ENCODE data around the gene RASGRP1. TPM values are rescaled to one million over a fixed set of nuclear protein-coding genes. Genes with fewer than 3 reads are reported as not detected.

Gene RASGRP1
- total and polyA plus RNA-seq, 2 donors (not counting 1 experiment from before 2014, with no cell fraction given) = 1.6 TPM; not detected in 1

- Histone ChIP-seq H3K4me1 (ENCODE audit: control insufficient read depth, extremely low read depth, insufficient read depth, low read length) (no peaks in the 10 kb centered on the region), H4K20me1 (ENCODE audit: control insufficient read depth, extremely low read depth, insufficient read depth, low read length) (no peaks in the 10 kb centered on the region), H3K4me2 (ENCODE audit: extremely low read depth, insufficient read depth, low read length) (no peak overlapping the region), H3K27ac (ENCODE audit: insufficient read depth, low read length) (no peak overlapping the region), H2AFZ (ENCODE audit: low read length) (no peak overlapping the region), H3K27me3 (ENCODE audit: control insufficient read depth, insufficient read depth, low read length) (peaks cover 10% of the 10 kb centered on the region), H3K4me3 (replicated peaks in 1 of 4; ENCODE audit: control extremely low read depth in 1 of 4, insufficient read depth in 1 of 4, low read depth in 3 of 4, low read length in 4 of 4) (no peak overlapping the region), H3K9ac (ENCODE audit: insufficient read depth, low read length) (no peak overlapping the region), H3K9me3 (ENCODE audit: control insufficient read depth, insufficient read depth, low read depth, low read length) (no peaks in the 10 kb centered on the region), H3K36me3 (ENCODE audit: control insufficient read depth, insufficient read depth, low read length) (no peaks in the 10 kb centered on the region), H3K79me2 (ENCODE audit: control insufficient read depth, insufficient read depth, low read length) (no peaks in the 10 kb centered on the region)
- no peak for TF ChIP-seq EZH2 (IDR thresholded peaks at IDR 0.05; ENCODE audit: low read length, missing control alignments)
- TF ChIP-seq CTCF (conservative IDR thresholded peaks at IDR 0.05 in 1 of 2, IDR thresholded peaks at IDR 0.05 in 1 of 2; ENCODE audit: low read depth in 1 of 2, low read length in 2 of 2) = no peak
- no peak for DNase-seq (ENCODE audit: low read depth in 2 of 2)
Observed at GRCh38 chr15:38611228-38611627, 46.6 kb upstream of the RASGRP1 start.

GRCh38 chr15:38610748-38611147 is 46.1 kb upstream of the RASGRP1 start:
- Histone ChIP-seq H3K27me3 (ENCODE audit: control insufficient read depth, insufficient read depth, low read length) (peaks cover 10% of the 10 kb centered on the region), H4K20me1 (ENCODE audit: control insufficient read depth, extremely low read depth, insufficient read depth, low read length) (no peaks in the 10 kb centered on the region), H3K79me2 (ENCODE audit: control insufficient read depth, insufficient read depth, low read length) (no peaks in the 10 kb centered on the region), H3K9me3 (ENCODE audit: control insufficient read depth, insufficient read depth, low read depth, low read length) (no peaks in the 10 kb centered on the region), H3K27ac (ENCODE audit: insufficient read depth, low read length) (no peak overlapping the region), H3K4me3 (replicated peaks in 1 of 4; ENCODE audit: control extremely low read depth in 1 of 4, insufficient read depth in 1 of 4, low read depth in 3 of 4, low read length in 4 of 4) (no peak overlapping the region), H2AFZ (ENCODE audit: low read length) (no peak overlapping the region), H3K4me1 (ENCODE audit: control insufficient read depth, extremely low read depth, insufficient read depth, low read length) (no peaks in the 10 kb centered on the region), H3K36me3 (ENCODE audit: control insufficient read depth, insufficient read depth, low read length) (no peaks in the 10 kb centered on the region), H3K9ac (ENCODE audit: insufficient read depth, low read length) (no peak overlapping the region), H3K4me2 (ENCODE audit: extremely low read depth, insufficient read depth, low read length) (no peak overlapping the region)
- no peak for TF ChIP-seq CTCF (conservative IDR thresholded peaks at IDR 0.05 in 1 of 2, IDR thresholded peaks at IDR 0.05 in 1 of 2; ENCODE audit: low read depth in 1 of 2, low read length in 2 of 2)
- no peak for TF ChIP-seq EZH2 (IDR thresholded peaks at IDR 0.05; ENCODE audit: low read length, missing control alignments)
- DNase-seq (ENCODE audit: low read depth in 2 of 2) = no peak

- Histone ChIP-seq H3K36me3 (ENCODE audit: control insufficient read depth, insufficient read depth, low read length) (no peaks in the 10 kb centered on the region), H3K27ac (ENCODE audit: insufficient read depth, low read length) (no peak overlapping the region), H3K27me3 (ENCODE audit: control insufficient read depth, insufficient read depth, low read length) (peaks cover 4% of the 10 kb centered on the region), H2AFZ (ENCODE audit: low read length) (no peak overlapping the region), H3K79me2 (ENCODE audit: control insufficient read depth, insufficient read depth, low read length) (no peaks in the 10 kb centered on the region), H3K9me3 (ENCODE audit: control insufficient read depth, insufficient read depth, low read depth, low read length) (no peaks in the 10 kb centered on the region), H3K4me2 (ENCODE audit: extremely low read depth, insufficient read depth, low read length) (no peak overlapping the region), H3K4me1 (ENCODE audit: control insufficient read depth, extremely low read depth, insufficient read depth, low read length) (no peaks in the 10 kb centered on the region), H4K20me1 (ENCODE audit: control insufficient read depth, extremely low read depth, insufficient read depth, low read length) (no peaks in the 10 kb centered on the region), H3K4me3 (replicated peaks in 1 of 4; ENCODE audit: control extremely low read depth in 1 of 4, insufficient read depth in 1 of 4, low read depth in 3 of 4, low read length in 4 of 4) (no peak overlapping the region), H3K9ac (ENCODE audit: insufficient read depth, low read length) (no peak overlapping the region)
- DNase-seq (ENCODE audit: low read depth in 2 of 2) = no peak
- TF ChIP-seq CTCF (conservative IDR thresholded peaks at IDR 0.05 in 1 of 2, IDR thresholded peaks at IDR 0.05 in 1 of 2; ENCODE audit: low read depth in 1 of 2, low read length in 2 of 2) = no peak
- no peak for TF ChIP-seq EZH2 (IDR thresholded peaks at IDR 0.05; ENCODE audit: low read length, missing control alignments)
Observed at GRCh38 chr15:38609097-38609738, 44.6 kb upstream of the RASGRP1 start.

Measured in fibroblast of lung (primary cell).